Dermis microvascular lymphatic vessel endothelial cell (primary cell): ENCODE results near the gene PBX1. TPM values are rescaled to one million over a fixed set of nuclear protein-coding genes. Genes with fewer than 3 reads are reported as not detected.

ENCODE experiments used
- DNase-seq, 2 donors: peaks; one replicate each; pipeline versions ENCODE4 v3.0.0 to v3.0.0-alpha.2; 2010; ENCODE audit warnings: low read depth in 2 of 2
- total RNA-seq: library from RNA; depleted of rRNA; stranded (reverse); fragments of >200 nt; gene quantifications from 2 replicates; pipeline ENCODE4 v1.2.1, GENCODE V29; 2014

PBX1 gene
- total RNA-seq, 1 donor from 2014 or later: 0.39 TPM

DNA sequence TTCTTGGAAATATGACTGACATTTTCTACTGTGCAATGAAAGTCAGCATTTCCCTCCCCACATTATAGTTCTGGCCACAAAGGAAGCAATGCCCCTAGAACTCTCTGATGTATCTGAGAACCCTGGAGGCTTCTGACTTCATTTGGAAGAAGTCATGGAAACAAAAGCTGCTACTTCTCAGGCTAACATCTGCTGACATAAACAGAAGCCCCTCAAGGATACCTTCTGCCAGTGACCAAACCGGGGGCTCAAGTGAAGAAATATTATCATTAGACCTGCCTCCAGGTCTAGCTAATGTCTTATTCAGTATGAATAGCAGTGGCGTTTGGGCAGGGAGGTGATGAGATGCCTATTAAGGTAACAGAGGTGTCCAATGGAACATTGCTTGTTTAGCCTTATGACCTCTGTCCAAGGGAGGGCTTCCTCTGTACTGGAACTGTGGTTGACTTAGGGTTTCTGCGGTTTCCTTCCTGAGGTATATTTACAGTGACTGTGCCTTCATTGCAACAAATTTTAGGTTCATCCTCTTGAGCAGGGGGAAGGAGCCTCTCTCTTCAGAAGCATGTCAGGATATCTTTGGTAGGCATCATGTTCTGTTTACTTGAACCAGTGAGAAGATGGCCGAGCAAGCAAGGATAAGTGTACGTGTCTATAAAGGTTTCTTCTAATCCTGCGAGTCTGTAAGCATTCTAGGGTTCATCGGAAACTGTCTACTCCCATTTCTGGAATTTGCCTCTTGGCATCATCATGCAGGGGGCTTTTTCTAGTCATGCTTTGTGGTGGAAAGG is 161.7 kb downstream of the PBX1 start:
- DNase-seq: no peak

DNA sequence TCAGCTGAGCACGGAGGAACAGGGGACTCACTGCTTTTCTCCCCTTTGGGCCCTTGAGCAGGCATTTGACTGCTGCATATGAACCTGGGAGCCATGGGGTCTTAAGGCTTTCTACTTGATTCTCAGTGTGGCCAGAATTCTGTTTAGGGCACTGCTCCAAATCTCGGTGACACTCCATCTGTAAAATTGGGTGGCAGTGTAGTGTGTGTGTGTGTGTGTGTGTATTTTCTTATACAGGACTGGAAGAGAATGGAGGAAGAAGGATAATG is 162.2 kb downstream of the PBX1 start:
- no peak for DNase-seq

DNA sequence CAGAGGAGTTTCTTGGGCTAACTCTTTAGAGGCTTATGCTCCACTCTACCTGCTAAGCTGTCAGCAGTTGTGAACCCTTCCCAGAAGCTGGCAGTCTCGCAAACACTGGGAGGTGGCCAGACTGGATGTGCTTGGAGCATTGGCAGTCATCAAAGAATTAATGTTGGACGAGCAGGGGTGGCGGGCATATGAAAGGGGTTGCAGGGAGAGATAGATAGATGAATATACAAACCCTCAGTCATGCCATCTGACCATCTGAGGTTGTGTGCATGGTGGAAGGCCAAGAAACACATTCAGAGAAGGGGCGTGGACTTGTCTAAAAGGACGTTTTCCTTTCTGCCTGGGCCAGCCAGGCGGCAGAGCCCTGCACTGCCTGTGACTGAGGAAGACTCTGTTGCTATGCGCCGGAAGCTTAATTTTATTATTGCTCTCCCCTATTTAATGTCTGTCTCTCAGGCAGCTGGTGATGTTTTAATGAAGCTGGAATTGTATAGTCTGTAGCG is 164.4 kb downstream of the PBX1 start:
- DNase-seq: no peak

DNA sequence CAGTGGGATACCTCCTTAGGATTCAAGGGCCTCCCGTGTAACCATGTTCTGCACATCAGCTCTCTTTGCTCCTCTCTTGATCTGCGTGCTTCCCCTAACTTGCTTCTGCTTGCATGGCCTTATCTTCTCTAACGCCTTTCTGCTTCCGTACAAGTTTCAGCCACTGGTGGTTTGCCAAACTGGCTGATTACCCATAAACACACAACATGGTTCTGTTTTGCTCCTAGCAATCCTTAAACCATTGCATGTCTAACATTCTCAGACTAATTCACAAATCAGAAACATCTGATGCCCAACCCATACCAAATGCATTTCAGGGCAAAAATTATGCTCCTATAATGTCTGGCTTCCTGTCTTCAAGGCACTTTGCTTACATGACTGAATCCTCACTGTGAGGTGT is 166.4 kb downstream of the PBX1 start:
- no peak for DNase-seq

GRCh38 chr1:164726235-164726634 is 167.3 kb downstream of the PBX1 start:
- no peak for DNase-seq

- no peak for DNase-seq
Observed at GRCh38 chr1:164728719-164729118, 169.7 kb downstream of the PBX1 start.

GRCh38 chr1:164731161-164731876 is 172.3 kb downstream of the PBX1 start:
- DNase-seq: no peak

DNA sequence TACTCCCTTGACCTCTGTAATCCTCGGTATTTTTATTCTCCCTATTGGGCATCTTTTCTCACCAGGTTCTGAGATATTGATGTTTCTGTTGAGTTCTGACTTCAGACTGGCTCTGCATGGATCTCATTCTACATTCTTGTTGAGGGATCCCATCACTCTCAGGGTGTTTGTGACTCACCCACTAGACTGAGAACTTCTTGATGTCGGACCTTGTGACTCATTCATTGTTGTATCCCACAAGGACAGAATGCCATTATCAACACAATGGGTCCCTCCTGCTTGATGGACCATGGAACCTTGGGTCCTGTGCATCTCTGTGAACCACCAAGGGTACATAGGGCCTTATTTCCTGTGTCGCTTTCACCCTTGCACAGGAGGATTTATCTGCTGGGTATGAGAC is 174.1 kb downstream of the PBX1 start:
- no peak for DNase-seq

DNA sequence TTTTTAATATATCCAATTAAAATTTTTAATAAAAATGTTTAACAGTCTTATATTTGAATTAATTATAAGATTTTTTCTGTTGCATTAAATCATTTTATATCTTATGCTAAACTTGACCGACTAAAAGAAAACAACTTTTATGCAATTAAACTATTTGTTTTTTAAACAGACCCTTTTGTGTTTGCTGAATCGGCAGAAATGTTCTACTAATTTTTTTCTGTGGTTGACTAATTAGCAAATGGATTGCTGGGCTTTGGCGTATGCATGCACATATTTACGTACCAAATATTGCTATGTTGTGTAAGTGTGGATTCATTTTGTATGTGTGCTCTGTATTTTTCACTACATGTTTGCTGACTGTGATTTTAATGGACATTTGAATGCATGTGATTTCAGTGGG is 174.8 kb downstream of the PBX1 start:
- no peak for DNase-seq

DNA sequence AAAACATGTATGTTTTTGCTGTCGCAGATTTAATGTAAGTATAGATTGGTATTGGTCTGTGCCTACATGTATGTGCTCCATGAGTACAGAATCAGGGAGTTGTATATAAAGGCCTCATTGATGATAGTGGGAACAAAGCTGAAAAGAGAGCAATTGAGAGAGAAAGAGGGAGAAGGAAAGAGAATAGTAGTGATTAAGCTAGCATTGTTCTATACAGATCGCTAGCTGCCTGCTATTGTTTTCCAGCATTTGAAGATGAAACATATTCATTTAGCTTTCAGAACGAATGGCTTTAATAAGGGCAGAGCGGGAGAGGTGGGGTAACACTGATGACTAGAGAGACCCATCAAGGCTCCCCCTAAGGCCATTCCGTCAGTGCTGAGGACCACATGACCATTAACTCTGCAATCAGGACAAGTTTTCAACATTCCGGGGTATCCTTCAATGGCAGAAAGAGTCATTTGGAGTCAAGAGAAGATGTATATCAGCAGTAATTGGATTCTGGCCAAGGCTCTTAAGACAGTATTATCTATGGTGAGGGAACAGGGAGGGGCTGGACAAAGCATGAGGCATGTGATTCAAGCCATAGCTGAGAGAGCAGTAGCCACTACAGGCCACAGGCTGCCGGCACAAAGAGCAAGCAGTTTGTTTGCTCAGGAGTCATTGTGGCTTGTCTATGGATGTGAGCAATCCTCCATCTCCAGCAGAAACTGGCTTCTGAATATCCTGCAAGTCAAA is 176.5 kb downstream of the PBX1 start:
- no peak for DNase-seq

GRCh38 chr1:164736137-164736536 is 177.2 kb downstream of the PBX1 start:
- DNase-seq: no peak

DNA sequence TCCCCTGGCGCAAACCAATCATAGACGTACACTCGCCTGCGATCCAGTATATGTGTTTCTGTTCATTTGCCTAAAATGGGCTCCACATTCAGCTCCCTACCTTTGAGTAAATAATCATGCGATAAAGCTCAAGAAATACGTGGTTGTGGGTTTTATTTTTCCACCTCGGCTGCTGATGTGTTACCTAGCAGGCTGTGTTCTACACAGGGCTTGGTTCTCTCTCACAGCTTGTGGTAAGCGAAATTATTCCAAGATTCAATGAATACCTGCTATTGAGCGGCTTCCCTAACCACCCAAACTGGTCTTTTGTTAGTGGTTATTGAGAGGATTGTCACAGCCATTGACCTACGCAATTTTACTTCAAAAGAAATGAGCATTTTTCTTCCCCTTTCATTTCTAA is 180.2 kb downstream of the PBX1 start:
- DNase-seq: no peak

DNA sequence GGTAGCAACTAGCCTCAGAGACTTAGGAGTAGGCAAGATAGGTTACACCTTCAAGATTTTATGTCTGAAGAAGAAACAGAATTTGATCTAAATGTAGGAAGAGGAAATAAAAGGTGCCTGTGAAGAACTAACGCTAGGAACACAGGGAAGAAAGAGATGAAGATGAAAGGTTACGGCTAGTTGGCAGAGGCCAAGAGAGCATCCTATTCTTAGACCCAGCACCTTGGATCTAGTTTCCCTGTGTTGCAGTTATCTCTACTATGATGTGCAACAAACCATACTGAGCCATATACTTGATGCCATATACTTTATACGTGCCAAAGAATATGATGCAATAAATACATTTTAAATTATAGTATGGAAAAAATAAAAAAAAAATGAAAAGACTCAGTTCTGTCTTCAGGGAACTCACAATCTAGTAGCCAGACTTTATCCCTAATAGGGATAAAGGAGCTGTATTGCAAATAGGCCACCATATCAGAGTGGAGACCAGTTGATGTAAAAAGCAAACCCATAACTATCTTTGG is 181.1 kb downstream of the PBX1 start:
- DNase-seq: no peak

DNA sequence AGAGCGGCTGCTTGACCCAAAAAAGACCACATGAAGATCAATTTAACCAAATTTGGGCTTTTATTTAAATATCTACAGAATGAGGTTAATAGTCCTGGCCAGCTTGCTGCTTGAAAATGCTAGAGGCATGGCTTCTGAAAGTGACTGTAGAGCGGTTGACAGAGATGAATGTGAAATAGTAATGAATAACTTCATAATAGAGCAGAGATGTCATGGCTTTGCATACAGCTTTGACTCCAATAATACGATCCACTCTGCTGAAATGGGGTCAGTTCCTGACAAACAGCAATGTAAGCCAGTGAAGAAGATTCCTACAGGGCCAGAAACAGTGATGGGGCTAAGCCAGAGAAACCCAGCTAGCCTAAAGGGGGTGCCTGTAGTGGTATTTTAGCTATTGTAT is 183.8 kb downstream of the PBX1 start:
- DNase-seq: no peak

DNA sequence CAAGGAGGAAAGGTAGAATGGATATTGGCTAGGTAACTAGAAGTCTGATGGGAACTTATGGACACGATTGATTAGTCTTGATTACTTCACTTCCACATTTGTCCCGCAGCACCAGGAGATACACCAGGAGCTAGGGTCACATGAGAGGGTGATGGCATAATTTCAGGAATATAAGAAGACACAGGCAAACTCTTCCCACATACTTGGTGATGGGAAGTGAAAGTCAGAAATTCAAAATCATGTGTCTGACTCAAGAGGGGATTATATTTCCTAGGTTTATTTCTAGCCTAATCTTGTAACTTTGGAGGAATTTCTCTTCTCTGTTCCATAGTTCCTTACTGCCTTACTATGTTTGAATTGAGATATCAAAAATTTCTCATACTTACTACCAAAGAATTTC is 185.0 kb downstream of the PBX1 start:
- DNase-seq: no peak

- DNase-seq: no peak
Observed at GRCh38 chr1:164745736-164746135, 186.8 kb downstream of the PBX1 start.

DNA sequence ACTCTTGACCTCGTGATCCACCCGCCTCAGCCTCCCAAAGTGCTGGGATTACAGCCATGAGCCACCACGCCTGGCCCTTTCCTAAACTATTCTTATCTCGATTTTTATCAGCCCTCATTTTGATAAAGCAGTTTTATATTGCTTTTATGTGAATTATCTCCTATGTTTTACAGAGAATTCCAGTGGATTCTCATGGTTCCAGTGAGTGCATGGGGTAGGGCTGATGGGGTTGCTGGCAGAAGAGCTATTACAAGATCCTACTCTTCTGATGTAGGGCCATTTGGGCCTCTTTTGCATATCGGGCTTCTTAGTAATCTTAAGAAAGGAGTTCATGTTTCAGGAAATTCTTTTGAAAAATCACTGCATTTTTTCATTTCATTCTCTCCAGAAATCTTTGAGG is 187.6 kb downstream of the PBX1 start:
- DNase-seq: no peak

DNA sequence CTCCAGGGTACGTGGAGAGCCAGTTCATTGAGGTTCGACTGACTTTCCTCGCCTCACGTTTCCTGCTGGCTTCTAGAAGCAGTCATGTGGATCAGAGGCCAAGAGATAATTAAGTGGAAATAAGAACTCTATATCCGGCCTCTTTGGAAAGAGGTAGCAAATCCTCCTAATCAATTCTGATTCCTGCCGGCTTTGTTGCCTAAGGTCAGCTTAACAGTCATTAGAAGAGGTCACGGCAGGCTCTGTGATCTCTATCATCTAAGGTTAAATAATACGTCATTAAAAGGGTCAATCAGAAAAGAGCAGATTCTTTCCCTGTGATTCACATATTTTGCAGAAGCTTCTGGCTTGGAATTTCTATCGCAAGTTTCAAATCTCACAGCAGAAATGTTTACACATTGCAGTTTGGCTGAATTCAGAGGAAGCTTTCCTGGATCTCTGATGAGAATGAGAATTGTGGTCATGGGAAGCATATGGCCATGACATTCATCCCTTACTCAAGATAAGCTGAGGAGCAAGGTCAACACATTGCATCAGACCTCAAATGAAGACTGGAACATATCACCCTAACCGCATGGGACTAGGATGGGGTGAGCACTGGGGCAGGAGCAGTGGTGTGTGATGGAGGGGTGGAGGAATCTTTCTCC is 189.4 kb downstream of the PBX1 start:
- no peak for DNase-seq

GRCh38 chr1:164753521-164754077 is 194.6 kb downstream of the PBX1 start:
- DNase-seq: no peak

DNA sequence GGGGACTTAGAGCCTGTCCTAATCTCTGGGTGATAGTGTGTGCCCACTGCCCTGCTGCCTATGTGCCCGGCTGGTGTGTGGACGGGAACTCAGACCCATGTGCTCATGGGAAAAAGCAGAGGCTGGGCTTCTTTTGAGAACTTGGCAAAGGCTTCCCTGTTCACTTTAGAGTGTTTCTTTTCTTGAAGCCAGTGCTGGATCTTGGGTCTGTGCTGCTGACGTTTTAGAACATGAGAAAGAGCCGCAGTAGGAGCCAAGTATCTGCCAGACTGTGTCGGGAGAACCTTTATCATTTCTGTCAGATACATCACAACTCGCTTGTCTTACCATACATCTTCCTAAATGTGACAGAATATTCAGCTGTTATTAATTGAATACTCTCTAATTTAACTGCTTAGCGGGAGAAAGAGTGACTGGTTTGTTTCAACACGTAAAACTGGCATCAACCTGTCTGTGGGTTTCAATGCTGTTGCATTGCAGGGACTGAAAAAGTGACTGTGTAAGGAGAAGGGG is 195.2 kb downstream of the PBX1 start:
- DNase-seq: no peak

DNA sequence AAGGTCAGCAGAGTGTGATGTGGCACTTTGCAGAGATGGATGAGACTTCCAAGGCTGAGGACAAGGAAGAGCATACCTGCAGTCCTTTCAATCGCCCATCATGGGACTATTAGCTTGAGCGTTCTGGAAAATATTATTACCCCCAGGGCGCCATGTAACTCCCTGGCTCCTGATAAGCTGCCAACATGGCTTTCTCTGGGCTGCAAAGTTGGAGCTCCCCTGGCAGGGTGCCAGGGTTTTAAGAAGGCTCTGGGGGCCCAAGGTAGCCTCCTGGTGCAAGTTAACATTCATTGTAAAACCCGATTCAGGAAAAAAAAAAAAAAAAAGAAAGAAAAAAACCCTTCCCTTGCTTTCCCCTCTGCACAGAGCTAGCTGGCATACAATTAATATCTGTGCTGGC is 196.7 kb downstream of the PBX1 start:
- DNase-seq: no peak
